Subcutaneous abdominal adipose tissue (tissue), 5 donors: ENCODE measurements around the gene LENG1.
"Not testable (repeated sequence)": the region's sequence is repeated elsewhere in the genome, so short reads cannot be mapped to it uniquely, and the experiment has no call there.

ENCODE experiments used
- H3K27ac ChIP-seq: one replicate; pipeline ENCODE4 v1.7.0; 2013; ENCODE audit warnings: low read depth, mild to moderate bottlenecking, inconsistent platforms, low read length, moderate library complexity
- H3K27me3 ChIP-seq, 5 donors: one replicate each; pipeline ENCODE4 v1.7.0; 2013; ENCODE audit warnings: low read length in 5 of 5, inconsistent platforms in 1 of 5; ENCODE audit not compliant: control insufficient read depth in 5 of 5, insufficient read depth in 4 of 5
- H3K36me3 ChIP-seq, 5 donors: one replicate each; pipeline ENCODE4 v1.7.0; 2013; ENCODE audit warnings: low read length in 5 of 5; ENCODE audit not compliant: control insufficient read depth in 5 of 5, insufficient read depth in 5 of 5
- H3K4me1 ChIP-seq, 5 donors: one replicate each; pipeline ENCODE4 v1.7.0; 2013; ENCODE audit warnings: low read length in 5 of 5, mild to moderate bottlenecking in 3 of 5, moderate library complexity in 1 of 5; ENCODE audit not compliant: control insufficient read depth in 5 of 5, insufficient read depth in 5 of 5
- H3K4me3 ChIP-seq, 5 donors: one replicate each; pipeline ENCODE4 v1.7.0; 2013; ENCODE audit warnings: low read length in 5 of 5, low read depth in 1 of 5
- H3K9ac ChIP-seq, 5 donors: one replicate each; pipeline ENCODE4 v1.7.0; 2013; ENCODE audit warnings: low read length in 5 of 5, mild to moderate bottlenecking in 4 of 5, moderate library complexity in 3 of 5
- H3K9me3 ChIP-seq, 5 donors: one replicate each; pipeline ENCODE4 v1.7.0; 2013; ENCODE audit warnings: low read length in 5 of 5; ENCODE audit not compliant: control insufficient read depth in 5 of 5
- donor health status: healthy.
- donor health status: healthy.
- donor health status: healthy.
- donor health status: healthy.
- donor health status: healthy.

LENG1 gene

GRCh38 chr19:54190503-54191010 lies 31.0 kb upstream of the LENG1 start:
- H3K4me1 ChIP-seq: peaks cover 6 to 26% (median 21%) of the 10 kb centered on the region in 5 donors
- H3K4me3 ChIP-seq: peak overlapping the region; percentile 40 to 87 (median 84)
- H3K36me3 ChIP-seq: peaks cover 0 to 33% (median 13%) of the 10 kb centered on the region in 5 donors
- peaks cover 0 to 2% (median 0%) of the 10 kb centered on the region in 5 donors for H3K27me3 ChIP-seq
- peak overlapping the region; percentile 63 to 95 (median 93) for H3K9ac ChIP-seq
- peak overlapping the region; percentile 98 for H3K27ac ChIP-seq
- no peaks in the 10 kb centered on the region for H3K9me3 ChIP-seq

- H3K27ac ChIP-seq: peak overlapping the region; percentile 98
- H3K4me3 ChIP-seq: peak overlapping the region; percentile 35 to 87 (median 84)
- H3K27me3 ChIP-seq: peaks cover 0 to 2% (median 0%) of the 10 kb centered on the region in 5 donors
- H3K9ac ChIP-seq: peak overlapping the region; percentile 63 to 94 (median 90)
- H3K4me1 ChIP-seq: peaks cover 6 to 26% (median 21%) of the 10 kb centered on the region in 5 donors
- no peaks in the 10 kb centered on the region for H3K9me3 ChIP-seq
- peaks cover 0 to 30% (median 13%) of the 10 kb centered on the region in 5 donors for H3K36me3 ChIP-seq
Measured at GRCh38 chr19:54189735-54190502, 30.4 kb upstream of the LENG1 start.

- peak within 1 kb of the TSS; percentile 48 to 87 (median 84) for H3K4me3 ChIP-seq
- peaks cover 6 to 26% (median 21%) of the 10 kb centered on the region in 5 donors for H3K4me1 ChIP-seq
- H3K27me3 ChIP-seq: peaks cover 0 to 2% (median 0%) of the 10 kb centered on the region in 5 donors
- H3K9me3 ChIP-seq: no peaks in the 10 kb centered on the region
- H3K36me3 ChIP-seq: peaks cover 0 to 23% (median 13%) of the 10 kb centered on the region in 5 donors
- peak within 1 kb of the TSS; percentile 98 for H3K27ac ChIP-seq
- H3K9ac ChIP-seq: peak within 1 kb of the TSS; percentile 63 to 94 (median 90)
Measured at GRCh38 chr19:54189145-54189734, 29.7 kb upstream of the LENG1 start, which contains the start of gene MBOAT7. MBOAT7 (minus strand) TSS chr19:54189580; CDS start chr19:54188508, 1,072 bp downstream.

- H3K27me3 ChIP-seq: peaks cover 0 to 2% (median 0%) of the 10 kb centered on the region in 5 donors
- H3K4me3 ChIP-seq: peak overlapping the region; percentile 48 to 85 (median 80)
- peak overlapping the region in 4 of 5 donors; percentile 72 to 85 (median 84) for H3K9ac ChIP-seq
- H3K27ac ChIP-seq: peak overlapping the region; percentile 98
- peaks cover 6 to 26% (median 21%) of the 10 kb centered on the region in 5 donors for H3K4me1 ChIP-seq
- H3K36me3 ChIP-seq: peaks cover 0 to 22% (median 8%) of the 10 kb centered on the region in 5 donors
- H3K9me3 ChIP-seq: no peaks in the 10 kb centered on the region
Measured at GRCh38 chr19:54188215-54188871, 28.8 kb upstream of the LENG1 start.

GRCh38 chr19:54186934-54187381 lies 27.4 kb upstream of the LENG1 start:
- H3K9ac ChIP-seq: peak overlapping the region in 1 of 5 donors; percentile 1
- peaks cover 6 to 22% (median 17%) of the 10 kb centered on the region in 5 donors for H3K4me1 ChIP-seq
- peaks cover 0 to 20% (median 3%) of the 10 kb centered on the region in 5 donors for H3K36me3 ChIP-seq
- H3K27me3 ChIP-seq: peaks cover 0 to 2% (median 0%) of the 10 kb centered on the region in 5 donors
- H3K4me3 ChIP-seq: no peak overlapping the region
- no peaks in the 10 kb centered on the region for H3K9me3 ChIP-seq
- H3K27ac ChIP-seq: no peak overlapping the region

GRCh38 chr19:54186351-54186750 lies 26.8 kb upstream of the LENG1 start:
- peaks cover 6 to 16% (median 11%) of the 10 kb centered on the region in 5 donors for H3K4me1 ChIP-seq
- H3K36me3 ChIP-seq: peaks cover 0 to 20% (median 3%) of the 10 kb centered on the region in 5 donors
- no peak overlapping the region for H3K4me3 ChIP-seq
- no peak overlapping the region for H3K27ac ChIP-seq
- H3K9ac ChIP-seq: peak overlapping the region in 1 of 5 donors; percentile 6
- peaks cover 0 to 2% (median 0%) of the 10 kb centered on the region in 5 donors for H3K27me3 ChIP-seq
- H3K9me3 ChIP-seq: no peaks in the 10 kb centered on the region

GRCh38 chr19:54183431-54183830 lies 23.9 kb upstream of the LENG1 start:
- no peaks in the 10 kb centered on the region for H3K27me3 ChIP-seq
- peaks cover 0 to 5% (median 4%) of the 10 kb centered on the region in 5 donors for H3K4me1 ChIP-seq
- H3K9me3 ChIP-seq: no peaks in the 10 kb centered on the region
- no peak overlapping the region for H3K9ac ChIP-seq
- no peak overlapping the region for H3K4me3 ChIP-seq
- H3K27ac ChIP-seq: no peak overlapping the region
- H3K36me3 ChIP-seq: peaks cover 0 to 43% (median 13%) of the 10 kb centered on the region in 5 donors

- not testable (repeated sequence) for H3K4me3 ChIP-seq, H3K27ac ChIP-seq, H3K9ac ChIP-seq, H3K27me3 ChIP-seq, H3K4me1 ChIP-seq, H3K9me3 ChIP-seq
- peaks cover 0 to 41% (median 13%) of the 10 kb centered on the region in 5 donors for H3K36me3 ChIP-seq
Measured at GRCh38 chr19:54181894-54182293, 22.4 kb upstream of the LENG1 start.

- Histone ChIP-seq H3K9ac (no peak overlapping the region), H3K4me1 (no peaks in the 10 kb centered on the region), H3K27me3 (no peaks in the 10 kb centered on the region), H3K4me3 (no peak overlapping the region), H3K9me3 (no peaks in the 10 kb centered on the region), H3K27ac (no peak overlapping the region), H3K36me3 (peaks cover 0 to 36% (median 10%) of the 10 kb centered on the region in 5 donors)
Measured at GRCh38 chr19:54180691-54181091, 21.2 kb upstream of the LENG1 start.
